C1 segment of cervical spinal cord (tissue), 14 donors: ENCODE results near the gene TEX29.

Experiments
- DNase-seq, 14 donors: peaks; one replicate each; lab custom pipeline; 2025; lab: John Stamatoyannopoulos, UW

Gene TEX29

DNA sequence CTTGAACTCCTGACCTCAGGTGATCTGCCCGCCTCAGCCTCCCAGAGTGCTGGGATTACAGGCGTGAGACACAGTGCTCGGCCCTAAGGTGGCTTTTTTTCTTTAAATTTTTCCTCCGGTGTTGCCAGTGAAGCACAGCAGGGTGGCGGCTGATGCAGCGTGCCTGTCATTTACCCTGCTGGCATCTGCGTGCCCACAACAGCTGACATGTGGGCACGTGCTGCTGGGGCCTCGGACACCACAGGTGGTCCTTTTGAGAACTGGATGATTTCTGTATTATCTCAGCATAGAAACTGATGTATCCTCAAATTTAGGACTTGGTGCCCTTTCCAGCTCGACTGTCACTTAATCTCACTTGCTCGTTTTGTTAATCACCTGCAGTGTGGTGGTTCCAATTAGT lies 31.2 kb upstream of the TEX29 start:
- DNase-seq, result no peak

DNA sequence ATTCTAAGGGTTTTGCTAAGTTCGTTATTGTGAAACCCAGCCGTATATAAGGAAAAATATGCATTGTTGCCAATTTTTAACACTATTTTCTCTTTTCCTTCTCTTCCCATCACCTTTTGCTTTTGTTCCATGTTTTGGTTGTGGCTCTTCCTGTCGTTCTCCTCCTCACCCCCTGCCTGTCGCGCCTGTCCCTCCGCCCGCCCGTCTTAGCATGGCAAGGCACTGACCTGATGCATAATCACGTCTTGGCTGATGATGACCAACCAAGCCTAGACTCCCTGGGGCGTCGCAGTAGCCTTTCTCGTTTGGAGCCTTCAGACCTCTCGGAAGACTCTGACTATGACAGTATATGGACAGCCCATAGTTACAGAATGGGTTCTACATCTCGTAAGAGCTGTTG lies 28.5 kb upstream of the TEX29 start:
- no peak for DNase-seq

DNA sequence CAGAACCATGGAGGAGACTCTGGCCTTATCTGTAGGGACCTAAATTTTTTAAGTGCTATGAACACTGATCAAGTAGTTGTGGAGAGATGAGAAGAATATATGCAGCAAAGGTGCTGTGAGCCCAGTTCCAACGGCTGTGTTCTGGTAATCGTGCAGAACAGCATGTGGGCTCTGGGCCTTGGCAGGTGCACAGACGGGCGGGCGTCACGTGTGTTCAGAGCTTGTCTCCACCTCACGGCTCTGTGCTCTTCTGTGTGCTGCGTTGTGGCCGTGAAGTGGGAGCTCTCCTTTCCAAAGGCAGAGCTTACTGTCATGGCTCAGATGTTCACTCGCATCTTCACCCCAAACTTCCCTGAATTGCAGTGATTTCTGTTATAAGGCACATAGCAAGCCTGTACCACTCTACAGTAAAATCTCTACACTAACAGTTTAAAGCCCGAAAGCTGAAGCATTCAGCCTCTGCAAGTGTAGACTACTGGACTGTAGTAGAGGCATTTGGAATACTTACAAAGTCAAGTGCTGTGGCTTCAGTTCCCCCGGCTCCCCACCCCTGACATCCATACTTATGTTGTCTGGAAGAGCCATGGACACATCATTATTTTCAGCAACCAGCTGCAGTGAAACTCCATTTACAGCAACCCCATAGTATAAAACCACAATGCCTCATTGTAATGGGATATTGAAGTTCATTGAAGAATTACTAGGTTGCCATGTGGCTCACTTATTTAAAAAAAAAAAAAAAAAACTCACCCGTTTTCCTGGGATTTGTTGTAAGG lies 27.5 kb upstream of the TEX29 start:
- DNase-seq, result peak in 2 of 14 donors; percentile 27 to 82

DNA sequence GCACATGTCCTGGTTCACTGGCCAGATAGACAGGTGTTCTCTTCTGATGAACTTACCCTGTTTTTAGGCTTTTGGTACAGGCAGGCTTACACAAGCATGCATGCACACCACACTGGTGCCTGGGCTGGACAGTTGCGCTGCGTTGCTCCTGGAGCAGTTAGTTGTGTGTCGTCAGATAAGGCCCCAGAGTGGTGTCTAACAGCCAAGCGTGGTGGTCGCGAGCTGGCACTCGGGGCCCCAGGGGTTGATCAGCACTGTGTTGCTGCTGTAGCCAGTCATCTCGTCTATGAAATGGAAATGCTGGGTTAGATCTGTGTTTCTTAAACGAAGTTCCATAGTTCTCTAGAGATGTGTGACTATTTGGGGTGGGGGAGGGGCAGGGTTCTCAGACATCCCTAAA lies 24.6 kb upstream of the TEX29 start:
- no peak for DNase-seq

DNA sequence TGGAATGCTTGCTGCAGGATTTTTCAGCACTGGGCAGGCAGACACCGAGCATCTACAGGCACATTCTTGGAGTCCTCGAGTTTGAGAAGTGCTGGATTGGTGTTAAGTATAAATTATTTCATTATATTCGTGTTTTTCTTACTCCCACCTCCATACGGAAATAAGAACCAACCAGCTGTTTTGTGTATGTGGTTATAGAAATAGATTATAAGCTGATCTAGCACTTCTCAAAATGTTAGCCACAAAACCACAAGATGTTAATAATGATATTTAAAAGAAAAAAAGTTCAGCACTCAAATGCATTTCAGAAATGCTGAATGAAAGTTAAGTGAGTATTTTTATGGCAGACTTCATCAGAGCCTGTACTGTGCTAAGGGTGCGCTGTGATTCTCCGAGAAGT lies 24.0 kb upstream of the TEX29 start:
- no peak for DNase-seq

DNA sequence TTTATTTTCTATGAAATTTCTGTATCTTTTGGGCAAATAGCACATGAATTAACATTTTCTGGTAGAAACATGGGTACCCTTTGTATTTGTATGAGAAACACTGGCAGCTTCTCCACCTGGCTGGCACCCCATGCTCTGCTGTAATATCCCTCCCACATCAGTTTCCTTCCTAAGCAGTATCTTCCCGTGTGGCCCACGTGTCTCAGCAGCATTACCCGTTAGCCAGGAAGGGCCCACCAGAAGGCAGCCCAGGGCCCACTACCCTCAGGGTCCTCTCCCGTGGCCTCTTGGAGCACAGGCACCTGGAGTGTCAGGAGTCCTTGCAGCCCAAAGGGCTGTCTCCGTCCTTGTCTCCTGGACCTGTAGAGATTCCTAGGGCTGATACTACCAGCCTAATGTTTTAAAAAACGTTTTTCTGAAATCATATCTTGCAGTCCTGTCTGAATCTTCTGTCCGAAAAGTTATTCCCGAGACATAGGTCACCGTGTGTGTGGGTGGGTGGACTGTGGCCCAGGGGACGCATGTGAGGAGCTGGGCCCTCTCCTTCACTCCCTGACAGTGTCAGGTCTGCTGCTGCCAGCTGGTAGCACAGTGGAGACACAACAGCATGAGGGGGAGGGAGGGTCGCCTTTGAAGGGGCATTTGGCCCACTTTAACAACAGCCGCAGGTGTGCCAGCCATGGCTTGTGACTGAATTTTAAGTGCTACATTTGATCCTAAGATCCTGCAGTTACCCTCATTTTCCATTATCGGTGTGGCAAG lies 22.0 kb upstream of the TEX29 start:
- DNase-seq, result no peak

DNA sequence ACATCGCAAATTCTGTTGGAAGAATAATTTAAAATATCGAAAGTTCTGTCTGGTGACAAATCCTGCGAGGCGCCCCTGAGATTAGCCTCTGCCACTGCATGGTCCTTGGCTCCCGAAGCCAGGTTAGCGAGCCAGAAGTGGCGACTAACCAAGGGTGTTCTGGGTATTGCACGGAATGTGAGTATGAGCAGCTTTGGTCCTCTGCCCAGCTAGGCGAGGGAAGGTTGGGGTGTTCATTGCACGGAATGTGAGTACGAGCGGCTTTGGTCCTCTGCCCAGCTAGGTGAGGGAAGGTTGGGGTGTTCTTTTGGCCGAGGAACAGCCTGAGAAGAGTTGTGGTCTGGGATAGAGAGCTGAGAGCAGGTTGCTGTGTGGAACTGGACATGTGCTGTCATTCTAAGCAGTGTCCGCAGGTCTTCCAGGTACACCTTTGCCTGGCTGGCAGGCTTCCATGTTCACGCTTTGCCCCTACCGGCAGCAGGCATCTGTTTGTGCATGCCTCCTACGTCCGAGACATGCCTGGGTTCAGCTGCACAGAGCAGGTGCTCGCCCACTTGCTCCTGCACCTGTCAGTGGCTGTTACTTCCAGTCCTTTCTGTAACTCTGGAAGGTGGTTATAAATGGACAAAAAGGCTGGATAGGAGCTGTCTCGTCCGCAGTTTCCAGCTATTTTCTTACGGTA lies 18.3 kb upstream of the TEX29 start:
- peak in 1 of 14 donors; percentile 82 for DNase-seq

DNA sequence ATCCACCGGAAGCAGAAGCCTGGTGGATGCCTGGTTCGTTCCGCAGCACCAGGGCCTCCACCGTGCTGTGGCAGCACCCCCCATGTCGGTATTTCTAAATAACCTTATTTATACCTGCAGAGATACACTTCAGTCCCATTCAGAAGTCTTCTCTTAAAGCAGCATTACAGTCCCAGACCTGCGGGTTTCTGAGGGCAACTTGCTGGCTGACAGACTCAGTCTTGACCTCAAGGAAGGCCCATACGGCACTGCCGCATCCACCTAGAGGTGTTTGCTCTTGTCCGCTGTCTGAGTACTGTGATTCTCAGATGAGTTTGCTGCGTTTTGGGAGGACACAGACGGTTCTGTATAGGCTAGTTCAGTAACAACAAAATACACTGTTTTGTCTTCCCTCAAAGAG lies 16.9 kb upstream of the TEX29 start:
- peak in 1 of 14 donors; percentile 60 for DNase-seq

DNA sequence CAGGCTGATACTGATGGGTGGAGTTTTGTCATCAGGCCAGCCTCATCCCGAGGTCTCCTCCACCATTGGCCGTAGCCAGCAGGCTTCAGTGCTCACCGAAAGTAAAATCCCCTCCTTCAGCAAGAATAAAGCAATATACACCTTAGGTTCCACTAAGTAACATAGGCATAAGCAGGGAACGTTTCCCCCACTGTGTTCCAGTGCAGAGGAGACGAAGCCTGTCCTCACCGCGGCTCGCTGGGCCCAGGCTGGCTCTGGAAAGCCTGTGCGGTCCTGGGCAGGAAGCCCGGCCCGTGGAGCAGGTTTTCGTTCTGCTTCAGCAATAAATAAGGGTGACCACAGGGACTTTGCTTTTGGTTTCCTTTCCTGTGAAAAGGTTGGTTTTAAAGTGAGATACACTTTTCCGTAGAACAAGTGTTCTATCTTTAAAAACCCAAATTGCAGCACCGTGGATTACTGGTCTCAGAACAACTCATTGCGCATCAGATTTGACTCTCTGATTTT lies 16.3 kb upstream of the TEX29 start:
- DNase-seq, result peak in 1 of 14 donors; percentile 82

DNA sequence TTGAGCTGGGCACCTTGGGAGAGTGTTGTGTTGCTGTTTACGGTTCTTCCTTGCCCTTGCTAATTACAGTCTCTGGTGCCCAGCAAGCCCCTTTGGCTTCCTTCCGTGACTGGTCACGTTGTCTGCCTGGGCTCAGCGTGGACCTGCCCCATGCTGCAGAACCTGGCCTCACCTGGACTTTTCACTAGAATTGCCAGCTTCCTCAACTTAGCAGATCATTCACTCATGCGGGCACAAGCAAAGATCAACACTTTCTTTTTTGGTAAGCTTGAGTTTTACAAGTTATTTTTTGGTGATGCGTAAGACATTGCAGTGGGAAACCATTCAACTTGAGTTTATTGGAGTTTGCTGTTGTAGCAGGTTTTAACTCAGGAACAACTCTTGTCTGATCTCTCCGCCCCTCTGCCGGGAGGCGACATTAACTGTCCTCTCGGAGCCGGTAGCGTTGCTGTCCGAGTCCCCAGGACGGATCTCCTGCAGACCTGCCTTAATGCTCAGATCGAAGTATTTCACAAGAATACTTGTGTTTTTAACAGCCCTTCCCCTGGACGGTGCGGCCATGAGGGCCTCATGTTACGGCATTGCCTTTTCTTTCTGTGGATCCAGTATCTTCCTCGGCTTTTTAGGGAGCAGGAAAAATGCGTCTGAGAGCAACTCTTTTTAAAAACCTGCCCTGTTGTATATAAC lies 15.7 kb upstream of the TEX29 start:
- no peak for DNase-seq

DNA sequence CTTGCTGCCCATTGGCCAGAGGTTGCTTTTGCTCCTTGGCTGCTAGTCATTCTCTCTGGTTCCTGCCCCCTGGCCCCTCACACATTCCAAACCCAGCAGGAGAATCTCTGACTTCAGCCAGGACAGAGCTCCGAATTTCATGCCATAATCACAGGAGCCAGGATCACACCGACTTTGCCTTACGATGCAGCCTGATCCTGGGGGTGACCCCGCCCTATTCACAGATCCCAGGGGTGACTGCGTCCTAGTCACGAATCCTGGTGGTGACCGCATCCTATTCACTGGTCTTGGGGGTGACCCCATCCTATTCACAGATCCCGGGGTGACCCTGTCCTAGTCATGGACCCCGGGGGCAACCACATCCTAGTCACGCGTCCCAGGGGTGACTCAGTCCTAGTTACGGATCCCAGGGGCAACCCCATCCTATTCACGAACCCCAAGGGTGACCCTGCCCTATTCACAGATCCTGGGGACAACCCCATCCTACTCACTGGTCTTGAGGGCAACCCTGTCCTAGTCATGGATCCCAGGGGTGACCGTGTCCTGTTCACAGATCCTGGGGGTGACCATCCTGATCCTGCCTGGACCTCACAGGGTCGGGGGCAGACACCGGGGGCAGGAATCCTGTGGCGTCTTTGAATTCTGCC lies 7.4 kb upstream of the TEX29 start:
- no peak for DNase-seq

DNA sequence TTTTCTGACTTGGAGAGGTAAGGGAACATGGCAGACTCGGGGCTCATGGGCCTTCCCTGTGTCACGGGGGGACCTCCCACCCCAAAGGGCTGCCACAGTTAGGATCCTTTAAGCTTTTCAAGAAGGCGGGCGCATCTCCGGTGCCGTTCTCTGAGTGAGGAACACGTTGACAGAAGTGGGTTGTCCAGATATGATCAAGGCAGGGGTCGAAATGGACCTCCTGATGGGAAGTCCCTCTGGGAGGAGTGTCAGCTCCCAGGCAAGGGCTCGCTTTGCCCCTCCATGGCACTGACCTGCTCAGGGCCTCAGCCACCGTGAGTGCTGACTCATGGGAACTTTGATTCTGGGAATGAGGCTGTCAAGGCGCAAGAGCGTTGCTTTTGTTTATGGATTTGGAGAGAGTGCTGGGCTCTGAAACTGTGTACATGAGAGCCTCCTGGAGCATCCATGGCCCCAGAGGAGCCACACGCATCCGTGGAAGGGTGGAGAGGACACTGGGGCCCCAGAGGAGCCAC lies 6.5 kb upstream of the TEX29 start:
- DNase-seq, result no peak

DNA sequence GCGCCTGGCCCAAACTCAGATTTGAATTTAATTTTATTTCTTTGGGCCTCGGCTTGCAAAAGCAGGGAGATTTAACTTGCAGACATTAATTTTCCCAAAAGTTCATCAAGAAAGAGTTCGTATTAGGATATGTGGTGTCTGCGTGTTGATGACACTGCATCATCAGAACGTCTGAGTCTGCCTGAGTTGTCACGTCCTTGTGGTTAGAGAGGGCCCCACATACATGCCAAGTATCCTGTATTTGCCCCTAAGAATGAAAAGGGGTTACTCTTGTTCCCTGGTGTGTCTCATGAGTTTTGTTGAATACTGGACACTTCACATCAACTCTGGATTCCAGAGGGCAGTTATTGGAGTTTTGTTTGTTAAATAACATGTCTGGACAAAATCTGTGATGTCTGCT lies 5.6 kb upstream of the TEX29 start:
- no peak for DNase-seq

DNA sequence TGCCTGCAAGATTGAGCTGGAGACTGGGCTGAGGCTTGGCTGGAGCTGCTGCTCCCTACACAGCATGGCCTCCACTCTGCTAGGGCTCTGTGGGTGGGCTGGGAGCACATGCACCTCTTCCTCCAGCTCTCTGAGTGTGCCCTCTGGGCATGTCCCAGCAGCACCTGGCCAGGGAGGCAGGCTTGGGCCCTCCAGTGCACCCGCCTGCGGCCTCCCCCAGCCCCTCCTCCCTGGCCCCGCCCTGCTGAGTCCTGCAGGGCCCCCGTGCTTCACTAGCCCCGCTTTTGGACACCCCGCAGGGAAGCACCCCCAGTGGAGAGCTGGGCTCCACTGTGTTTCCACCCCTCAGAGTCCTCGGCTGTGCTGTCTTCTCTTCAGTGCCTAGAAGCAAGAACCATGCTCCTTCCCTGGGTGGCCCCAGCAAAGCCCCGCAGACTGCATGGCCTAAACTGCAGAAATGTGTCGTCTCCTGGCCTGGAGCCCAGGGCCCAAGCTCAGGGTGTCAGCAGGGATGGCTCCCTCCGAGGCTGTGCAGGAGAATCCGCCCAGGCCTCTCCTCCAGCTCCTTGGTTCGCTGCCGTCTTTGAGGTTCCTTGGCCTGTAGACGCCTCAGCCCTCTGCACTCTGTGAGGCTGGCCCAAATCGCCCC lies 5.0 kb upstream of the TEX29 start:
- DNase-seq, result no peak

DNA sequence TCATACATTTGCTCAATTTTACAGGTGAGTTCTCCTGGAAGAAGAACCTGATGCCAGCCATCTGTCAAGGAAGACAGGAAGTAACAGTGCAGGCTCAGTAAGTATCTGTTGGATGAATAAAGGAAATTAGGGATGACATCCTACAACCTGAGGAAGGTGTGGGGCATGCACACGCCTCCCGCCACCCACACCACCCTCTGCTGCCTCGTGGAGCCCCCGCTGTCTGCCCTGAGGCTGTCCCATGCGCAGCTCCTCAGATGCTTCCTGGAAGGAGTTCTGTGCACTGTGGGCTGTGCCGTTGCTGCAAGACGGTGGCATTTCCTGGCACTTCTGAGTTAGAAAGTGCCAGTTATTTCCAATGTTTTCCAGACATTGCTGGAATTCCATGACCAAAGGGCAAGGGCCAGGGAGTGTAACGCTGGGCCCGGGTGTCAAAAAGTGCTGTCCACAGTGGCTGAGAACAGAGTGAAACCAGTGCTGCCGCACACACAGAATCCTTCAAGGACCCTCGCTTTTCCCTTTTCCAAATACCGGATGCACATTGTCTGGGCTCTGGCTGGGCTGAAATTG lies 4.2 kb upstream of the TEX29 start:
- no peak for DNase-seq

DNA sequence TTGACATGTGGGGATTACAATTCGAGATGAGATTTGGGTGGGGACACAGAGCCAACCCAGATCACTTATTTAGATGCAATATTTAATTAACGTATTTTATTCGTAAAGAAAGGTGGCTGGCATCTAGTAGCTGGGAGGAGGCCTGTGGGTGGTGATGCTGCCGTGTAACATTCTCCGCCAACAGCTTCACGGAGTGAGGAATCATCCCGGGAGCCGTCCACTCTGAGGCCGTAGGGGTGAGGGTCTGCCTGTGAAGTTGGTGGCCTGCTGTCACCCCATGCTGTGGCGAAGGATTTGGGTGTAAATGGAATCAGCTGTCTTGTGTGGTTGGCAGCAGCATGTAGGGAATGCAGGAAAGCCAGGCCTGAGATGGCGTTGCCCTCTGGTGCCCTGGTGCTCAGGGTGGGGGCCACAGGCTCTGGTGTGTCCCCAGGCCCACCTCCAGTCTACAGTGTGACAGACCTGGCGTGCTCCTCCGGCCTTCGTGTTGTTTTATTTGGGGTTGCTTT lies 3.3 kb upstream of the TEX29 start:
- DNase-seq, result no peak

DNA sequence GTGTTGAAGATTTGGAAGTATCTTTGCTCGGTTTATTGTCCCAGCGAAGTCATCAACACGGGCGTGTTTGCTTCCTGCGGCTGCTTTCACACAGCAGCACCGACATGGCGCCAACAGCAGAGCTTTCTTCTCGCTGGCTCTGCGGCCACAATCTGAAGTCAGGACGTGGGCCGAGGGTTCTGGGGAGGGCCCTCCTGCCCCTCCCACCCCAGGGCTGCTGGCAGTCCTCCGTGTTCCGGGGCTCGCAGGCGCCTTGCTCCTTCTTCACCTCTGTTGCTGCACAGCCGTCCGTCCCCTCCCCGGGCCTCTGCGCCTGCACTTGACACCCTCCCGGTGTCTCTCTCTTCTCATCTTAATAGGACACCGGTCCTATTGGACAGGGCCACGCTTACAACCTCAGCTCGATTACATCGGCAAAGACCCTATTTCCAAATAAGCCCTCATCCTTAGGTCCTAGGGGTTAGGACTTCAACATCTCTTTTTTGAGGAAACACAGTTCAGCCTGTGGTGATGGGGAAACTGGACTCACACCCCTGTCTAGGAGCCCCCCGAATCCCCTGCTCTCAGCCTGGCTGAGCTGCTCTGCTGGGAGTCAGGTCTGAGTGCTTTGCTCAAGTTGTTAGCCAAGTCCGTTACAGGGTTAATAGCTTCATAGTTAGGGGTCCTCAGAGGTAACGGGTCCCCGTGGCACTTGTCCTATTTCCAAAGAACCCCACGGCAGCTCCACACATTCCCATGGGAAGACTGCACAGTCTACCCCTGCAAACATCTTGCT lies 2.7 kb upstream of the TEX29 start:
- no peak for DNase-seq

DNA sequence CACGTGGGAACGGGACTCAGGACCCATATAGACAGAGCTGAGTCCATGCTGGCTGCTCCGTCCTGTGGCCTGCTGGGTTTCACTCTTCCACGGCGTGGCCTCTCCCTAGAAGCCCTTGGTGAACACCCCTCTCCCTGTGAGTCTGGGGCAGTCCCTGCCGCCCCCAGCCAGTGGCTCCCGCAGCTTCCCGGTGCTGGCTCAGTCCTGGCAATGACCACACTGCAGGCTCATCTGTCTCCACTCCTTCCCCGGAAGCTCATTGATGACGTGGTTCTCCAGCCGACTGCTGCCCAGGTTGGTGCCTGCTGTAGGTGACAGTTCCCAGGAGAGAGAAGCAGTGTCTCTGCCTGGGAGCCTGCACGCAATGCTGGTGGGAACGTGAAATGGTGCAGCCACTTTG lies 2.1 kb upstream of the TEX29 start:
- DNase-seq, result no peak

DNA sequence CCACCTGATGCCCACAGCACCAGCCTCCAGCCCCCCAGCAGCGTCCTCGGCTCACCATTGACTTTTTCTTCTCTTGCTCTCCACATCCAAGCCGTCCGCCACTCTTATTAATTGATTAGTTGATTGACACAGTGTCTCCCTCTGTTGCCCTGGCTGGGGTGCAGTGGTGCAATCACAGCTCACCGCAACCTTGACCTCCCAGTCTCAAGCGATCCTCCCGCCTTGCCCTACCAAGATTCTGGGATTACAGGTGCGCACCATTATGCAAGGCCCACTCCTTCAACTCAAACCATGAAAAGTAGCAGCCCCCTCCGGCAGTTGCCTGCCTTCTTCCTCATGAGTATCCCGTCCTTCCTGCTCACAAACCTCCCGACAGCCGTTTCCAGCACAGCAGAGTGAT lies 921 bp upstream of the TEX29 start:
- no peak for DNase-seq
